ENCODE data around the gene TTLL11. TPM values are rescaled to one million over a fixed set of nuclear protein-coding genes. Genes with fewer than 3 reads are reported as not detected.

TTLL11 gene
- total and polyA plus RNA-seq, 2 of the 8 experiments (the other 6 are each of a cell fraction or from before 2014, with no cell fraction given), result 0.56 to 0.80 TPM

GRCh38 chr9:121837113-121837961 lies 255.8 kb downstream of the TTLL11 start:
- H4K8ac ChIP-seq (ENCODE audit: extremely low read depth, insufficient read depth, low read length), result no peak overlapping the region
- 86% methylated on average over 9 of the region's 9 CpGs; no CpG with 5 or more reads in 1 of the 2 experiments for WGBS, 2 experiments (ENCODE audit: extremely low coverage in 1 of 2, insufficient coverage in 1 of 2, insufficient read length in 1 of 2, insufficient replicate concordance in 2 of 2, low coverage in 1 of 2, low lambda C conversion rate in 2 of 2, missing lambda C conversion rate in 1 of 2)
- peak overlapping the region; percentile 32; the same call in 1 of the 2 replicates for H2BK5ac ChIP-seq (ENCODE audit: low read depth, low read length)
- no peak overlapping the region for H3K4me2 ChIP-seq (ENCODE audit: insufficient read depth in 1 of 2, low read depth in 2 of 2, low read length in 2 of 2)
- peak overlapping the region; percentile 40; the same call in 1 of the 2 replicates for H2BK15ac ChIP-seq (ENCODE audit: low read length)
- DNase-seq (ENCODE audit: low read depth in 1 of 2, low spot score in 2 of 2) (peak in 1 of 2 experiments; percentile 42), FAIRE-seq (no peak)
- H3K14ac ChIP-seq (ENCODE audit: insufficient read length), result no peak overlapping the region
- CTCF ChIA-PET (ENCODE audit: partially characterized antibody), result interaction anchor here (0.6 to 1.8 kb wide), 8 partner anchors 13 to 202 kb away, joined by 3 to 6 read pairs (median 3); no protein-coding TSS in a partner anchor
- H3K9me3 ChIP-seq (ENCODE audit: insufficient read depth in 2 of 2, low read depth in 1 of 2, low read length in 1 of 2), result no peaks in the 10 kb centered on the region
- no peaks in the 10 kb centered on the region for H3K79me2 ChIP-seq (ENCODE audit: control insufficient read depth in 1 of 2, insufficient read depth in 2 of 2, low read length in 2 of 2)
- no peaks in the 10 kb centered on the region for H3K27me3 ChIP-seq (replicated peaks in 1 of 4; ENCODE audit: control insufficient read depth in 3 of 4, extremely low read depth in 1 of 4, insufficient read depth in 3 of 4, low read length in 3 of 4)
- H4K5ac ChIP-seq (ENCODE audit: insufficient read length, low read depth, low read length), result no peak overlapping the region
- H4K20me1 ChIP-seq (replicated peaks in 1 of 2; ENCODE audit: control insufficient read depth in 1 of 2, insufficient read depth in 2 of 2, low read length in 2 of 2), result no peaks in the 10 kb centered on the region
- H2BK12ac ChIP-seq (ENCODE audit: low read depth, low read length), result peak overlapping the region; percentile 62; the same call in 1 of the 2 replicates
- H3K9ac ChIP-seq (replicated peaks in 1 of 4; ENCODE audit: extremely low read depth in 1 of 4, low read depth in 3 of 4, low read length in 3 of 4), result no peak overlapping the region
- H3K4ac ChIP-seq (replicated peaks; ENCODE audit: insufficient read length, low read depth, low read length), result no peak overlapping the region
- H3K4me3 ChIP-seq (ENCODE audit: extremely low read depth in 1 of 4, insufficient read depth in 2 of 4, low read depth in 3 of 4, low read length in 4 of 4), result no peak overlapping the region
- H3K36me3 ChIP-seq (ENCODE audit: control insufficient read depth in 2 of 4, insufficient read depth in 4 of 4, low read length in 3 of 4), result no peaks in the 10 kb centered on the region
- H3K18ac ChIP-seq (ENCODE audit: extremely low read depth, low read length), result no peak overlapping the region
- H3K23me2 ChIP-seq (ENCODE audit: low read depth, low read length), result no peaks in the 10 kb centered on the region
- TF ChIP-seq BCL11A (IDR thresholded peaks at IDR 0.05; ENCODE audit: low read depth in 2 of 2, low read length in 2 of 2) (no peak), RXRA (IDR thresholded peaks at IDR 0.05; ENCODE audit: insufficient read depth, low read depth, low read length) (no peak)
- H3K79me1 ChIP-seq (ENCODE audit: low read depth, low read length), result no peaks in the 10 kb centered on the region
- no peak overlapping the region; the same call in 1 of the 2 replicates for H2AK5ac ChIP-seq (ENCODE audit: low read depth, low read length)
- no peak overlapping the region for H2BK120ac ChIP-seq (replicated peaks; ENCODE audit: low read depth, low read length)
- H3K23ac ChIP-seq (ENCODE audit: insufficient read length), result no peak overlapping the region
- H3K56ac ChIP-seq (replicated peaks; ENCODE audit: insufficient read length, low read depth, low read length), result no peak overlapping the region
- H2BK20ac ChIP-seq (ENCODE audit: low read length), result 0 out of 2 replicates have a peak overlapping the region, but pooled peaks have one; percentile 64
- no peak overlapping the region for H3K27ac ChIP-seq (ENCODE audit: low read depth, low read length)
- POLR2A ChIA-PET (ENCODE audit: partially characterized antibody), result interaction anchor here (1.0 kb wide), 1 partner anchor 15 kb away, joined by 4 read pairs; no protein-coding TSS in a partner anchor
- no peaks in the 10 kb centered on the region; a peak in 1 of 7 replicates for H3K4me1 ChIP-seq (replicated peaks in 1 of 4; ENCODE audit: control insufficient read depth in 3 of 4, insufficient read depth in 4 of 4, low read length in 3 of 4)
- H4K91ac ChIP-seq (replicated peaks; ENCODE audit: insufficient read length, low read length), result no peak overlapping the region
- H2AFZ ChIP-seq (ENCODE audit: low read length), result no peak overlapping the region

Measured in H1 (cell line).